Panc1 (cell line): ENCODE measurements around the gene THAP4. TPM values are rescaled to one million over a fixed set of nuclear protein-coding genes. Genes with fewer than 3 reads are reported as not detected.

Experiments
- ATAC-seq: fragments of 200-7000 bp; cut with Tn5 transposase; 2 replicates; pipeline ENCODE4 v1.9.1; 2020; ENCODE audit warnings: mild to moderate bottlenecking, moderate library complexity
- BruUV-seq: library from RNA; stranded (reverse); fragments of 400-500 nt; replicated peaks from 2 replicates; lab custom pipeline; 2021; lab: Mats Ljungman, UMichigan
- CTCF ChIA-PET: fragments of 300-600 bp; sonication (Branson Sonifier 250); formaldehyde crosslinking; loops from one replicate; lab custom pipeline; 2022; ENCODE audit warnings: antibody characterized with exemption; lab: Charles Lee
- POLR2A ChIA-PET: fragments of 300-600 bp; sonication (Branson Sonifier 250); formaldehyde crosslinking; loops from one replicate; lab custom pipeline; 2022; ENCODE audit warnings: antibody characterized with exemption; lab: Charles Lee
- DNase-seq: peaks from one replicate; pipeline ENCODE4 v3.0.0-alpha.2; 2010; ENCODE audit warnings: low read depth, low spot score
- H3K27ac ChIP-seq: 2 replicates; pipeline ENCODE4 v1.5.1; 2011; ENCODE audit warnings: mild to moderate bottlenecking, low read length, inconsistent platforms
- H3K27me3 ChIP-seq: fragments of 200-500 bp; sonication (Bioruptor generic); 2 replicates; pipeline ENCODE4 v1.6.0; 2014; ENCODE audit warnings: low read length, inconsistent platforms; ENCODE audit not compliant: control insufficient read depth, insufficient read depth
- H3K36me3 ChIP-seq: fragments of 200-500 bp; sonication (Bioruptor generic); 2 replicates; pipeline ENCODE4 v1.5.1; 2014; ENCODE audit warnings: inconsistent platforms, mild to moderate bottlenecking, low read length, moderate library complexity; ENCODE audit not compliant: control insufficient read depth, insufficient read depth
- H3K4me1 ChIP-seq: 2 replicates; pipeline ENCODE4 v1.5.1; 2011; ENCODE audit warnings: inconsistent platforms, mild to moderate bottlenecking, low read length, moderate library complexity; ENCODE audit not compliant: control insufficient read depth, insufficient read depth
- H3K4me3 ChIP-seq, 2 experiments: 2 replicates each; pipeline ENCODE4 v1.5.1; 2011 to 2012; ENCODE audit warnings: low read depth in 2 of 2, low read length in 2 of 2, mild to moderate bottlenecking in 2 of 2, inconsistent platforms in 1 of 2, moderate library complexity in 1 of 2
- H3K9me3 ChIP-seq: fragments of 200-500 bp; sonication (Bioruptor generic); 2 replicates; pipeline ENCODE4 v1.5.1; 2014; ENCODE audit warnings: low read depth, mild to moderate bottlenecking, inconsistent platforms, low read length, moderate library complexity; ENCODE audit not compliant: control insufficient read depth, insufficient read depth
- CTCF ChIP-seq: fragments of 450-650 bp; IDR thresholded peaks from 2 replicates; pipeline ENCODE4 v1.5.1; 2017; ENCODE audit warnings: mild to moderate bottlenecking
- POLR2AphosphoS5 ChIP-seq: IDR thresholded peaks from 2 replicates; pipeline ENCODE4 v1.6.1; 2012; ENCODE audit warnings: mild to moderate bottlenecking, low read depth, low read length, moderate library complexity
- REST ChIP-seq, 2 experiments: IDR thresholded peaks; 2 replicates each; pipeline ENCODE4 v1.6.1; 2011 to 2012; ENCODE audit warnings: low read depth in 2 of 2, control low read depth in 1 of 2, low read length in 1 of 2, mild to moderate bottlenecking in 1 of 2, moderate library complexity in 1 of 2; ENCODE audit not compliant: insufficient read depth in 1 of 2
- SIN3A ChIP-seq: IDR thresholded peaks from 2 replicates; pipeline ENCODE4 v1.6.1; 2012; ENCODE audit warnings: low read depth, mild to moderate bottlenecking, low read length, moderate library complexity, borderline replicate concordance; ENCODE audit not compliant: insufficient read depth
- TCF7L2 ChIP-seq: IDR thresholded peaks from 2 replicates; pipeline ENCODE4 v1.6.1; 2011; ENCODE audit warnings: mild to moderate bottlenecking, low read depth, low read length, inconsistent platforms
- in situ Hi-C: cut with HindIII; loops from 2 replicates; pipeline ENCODE4 v1.10.0; 2016; ENCODE audit warnings: low sequenced_read_pairs, low pct_unique_long_range_greater_than_20kb
- intact Hi-C: fragments of 100-400 bp; cut with micrococcal nuclease; formaldehyde crosslinking; loops from one replicate; pipeline ENCODE4 v1.10.0; 2022; ENCODE audit not compliant: unreplicated experiment
- total RNA-seq: library from RNA; stranded (reverse); gene quantifications from one replicate; pipeline ENCODE4 v1.2.1, GENCODE V29; 2021; ENCODE audit not compliant: unreplicated experiment

Gene THAP4
- total RNA-seq, 1 experiment from 2014 or later = 77.9 TPM

DNA sequence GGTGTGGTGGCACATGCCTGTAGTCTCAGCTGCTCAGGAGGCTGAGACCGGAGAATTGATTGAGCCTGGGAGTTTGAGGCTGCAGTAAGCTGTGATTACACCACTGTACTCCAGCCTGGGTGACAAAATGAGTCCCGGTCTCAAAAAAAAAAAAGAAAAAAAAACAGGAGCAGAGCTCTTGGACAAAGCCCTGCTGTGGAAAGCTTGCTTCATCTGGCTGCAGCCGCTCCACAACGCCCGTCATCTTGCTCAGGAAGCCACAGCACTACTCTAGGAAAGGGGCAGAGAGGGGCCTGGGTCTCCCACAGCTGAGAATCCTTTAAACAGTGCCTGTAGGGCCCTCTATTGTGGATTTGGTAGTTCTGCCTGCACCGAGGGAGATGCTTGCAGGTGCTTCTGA lies 11.5 kb upstream of the THAP4 start:
- in situ Hi-C loops = no loop called here
- POLR2A ChIA-PET = no interaction called here

GRCh38 chr2:241645915-241646645 lies 9.1 kb upstream of the THAP4 start:
- no peaks in the 10 kb centered on the region for H3K9me3 ChIP-seq
- POLR2A ChIA-PET = interaction anchor here (0.7 kb wide), 1 partner anchor 407 kb away, joined by 3 read pairs; no protein-coding TSS in a partner anchor
- no peaks in the 10 kb centered on the region; the same call in 1 of the 2 replicates for H3K4me1 ChIP-seq
- H3K27ac ChIP-seq = no peak overlapping the region
- in situ Hi-C loops (no loop called here), intact Hi-C loops (no loop called here)
- H3K27me3 ChIP-seq = no peaks in the 10 kb centered on the region
- BruUV-seq = no TSS peak
- no peaks in the 10 kb centered on the region for H3K36me3 ChIP-seq
- CTCF ChIA-PET = no interaction called here
- no peak for ATAC-seq
- TF ChIP-seq CTCF (no peak), POLR2AphosphoS5 (no peak), REST (IDR thresholded peaks at IDR 0.05; ENCODE audit: insufficient read depth in 1 of 2, low read depth in 2 of 2, low read length in 1 of 2) (no peak), TCF7L2 (no peak), SIN3A (no peak)
- no peak for DNase-seq
- H3K4me3 ChIP-seq = no peak overlapping the region

More for the DNA sequence above, 11.5 kb upstream of the THAP4 start:
- TF ChIP-seq TCF7L2 = no peak
- TF ChIP-seq REST (IDR thresholded peaks at IDR 0.05; ENCODE audit: insufficient read depth in 1 of 2, low read depth in 2 of 2, low read length in 1 of 2) = no peak
- no peak for TF ChIP-seq POLR2AphosphoS5
- no peak for TF ChIP-seq CTCF
- TF ChIP-seq SIN3A = no peak
- no TSS peak for BruUV-seq
- Histone ChIP-seq H3K36me3 (no peaks in the 10 kb centered on the region), H3K27ac (no peak overlapping the region), H3K27me3 (no peaks in the 10 kb centered on the region), H3K4me3 (no peak overlapping the region), H3K9me3 (no peaks in the 10 kb centered on the region), H3K4me1 (no peaks in the 10 kb centered on the region; the same call in 1 of the 2 replicates)
- CTCF ChIA-PET = no interaction called here
- DNase-seq = no peak
- no peak for ATAC-seq
- intact Hi-C loops = no loop called here
